Bronchial epithelial cell (primary cell): ENCODE results near the gene TPP1. TPM values are rescaled to one million over a fixed set of nuclear protein-coding genes. Genes with fewer than 3 reads are reported as not detected.
A peak's percentile ranks its signal among the peaks of the same experiment; 100 is the strongest.

Experiments used
- DNase-seq: peaks from one replicate; pipeline ENCODE4 v3.0.0-alpha.2; 2010; ENCODE audit warnings: low read depth
- FAIRE-seq: peaks from 2 replicates; lab custom pipeline; 2011; peaks lifted over from hg19 to GRCh38; lab: Jason Lieb, UNC
- H3K27me3 ChIP-seq: 2 replicates; pipeline ENCODE4 v1.5.1; 2011; ENCODE audit warnings: low read length; ENCODE audit not compliant: control insufficient read depth, insufficient read depth
- H3K36me3 ChIP-seq: 2 replicates; pipeline ENCODE4 v1.5.1; 2011; ENCODE audit warnings: low read length; ENCODE audit not compliant: control insufficient read depth, insufficient read depth
- H3K4me3 ChIP-seq: 2 replicates; pipeline ENCODE4 v1.5.1; 2011; ENCODE audit warnings: mild to moderate bottlenecking, low read depth, low read length, control low read depth
- CTCF ChIP-seq: IDR thresholded peaks from 2 replicates; pipeline ENCODE4 v1.5.1; 2011; ENCODE audit warnings: mild to moderate bottlenecking, moderate library complexity, low read length, control low read depth, inconsistent platforms; ENCODE audit not compliant: insufficient read depth, severe bottlenecking
- total RNA-seq: library from RNA; depleted of rRNA; stranded (reverse); fragments of >200 nt; gene quantifications from 2 replicates; pipeline ENCODE4 v1.2.1, GENCODE V29; 2014

Gene TPP1
- total RNA-seq, 1 donor from 2014 or later = 40.8 TPM

GRCh38 chr11:6628526-6628925 is 9.3 kb upstream of the TPP1 start:
- DNase-seq (no peak), FAIRE-seq (peak; percentile 7)
- Histone ChIP-seq H3K27me3 (peaks cover 19% of the 10 kb centered on the region), H3K4me3 (no peak overlapping the region), H3K36me3 (no peaks in the 10 kb centered on the region)
- no peak for TF ChIP-seq CTCF

GRCh38 chr11:6627762-6628241 is 8.6 kb upstream of the TPP1 start:
- TF ChIP-seq CTCF = no peak
- DNase-seq (no peak), FAIRE-seq (no peak)
- H3K4me3 ChIP-seq = no peak overlapping the region
- H3K36me3 ChIP-seq = no peaks in the 10 kb centered on the region
- H3K27me3 ChIP-seq = peaks cover 19% of the 10 kb centered on the region

- no peak for TF ChIP-seq CTCF
- no peak for FAIRE-seq
- no peak for DNase-seq
- Histone ChIP-seq H3K36me3 (no peaks in the 10 kb centered on the region), H3K27me3 (peaks cover 19% of the 10 kb centered on the region), H3K4me3 (no peak overlapping the region)
Observed at GRCh38 chr11:6626971-6627761, 7.9 kb upstream of the TPP1 start.

GRCh38 chr11:6625832-6626420 is 6.7 kb upstream of the TPP1 start:
- no peak for FAIRE-seq
- TF ChIP-seq CTCF = no peak
- Histone ChIP-seq H3K4me3 (no peak overlapping the region), H3K27me3 (peaks cover 16% of the 10 kb centered on the region), H3K36me3 (no peaks in the 10 kb centered on the region)
- DNase-seq = no peak

GRCh38 chr11:6625156-6625831 is 6.1 kb upstream of the TPP1 start:
- no peaks in the 10 kb centered on the region for H3K36me3 ChIP-seq
- no peak for TF ChIP-seq CTCF
- FAIRE-seq (no peak), DNase-seq (no peak)
- H3K4me3 ChIP-seq = no peak overlapping the region
- H3K27me3 ChIP-seq = peaks cover 12% of the 10 kb centered on the region
